Ovary (tissue), 9 donors: ENCODE results near the gene STIL. TPM values are rescaled to one million over a fixed set of nuclear protein-coding genes. Genes with fewer than 3 reads are reported as not detected.
"Not testable (repeated sequence)": the region's sequence is repeated elsewhere in the genome, so short reads cannot be mapped to it uniquely, and the experiment has no call there.

Experiments
- DNase-seq, 5 donors: peaks; one replicate each; pipeline ENCODE4 v3.0.0-alpha.2; 2019 to 2020
- H3K27ac ChIP-seq, 2 donors: fragments of 200-600 bp; one replicate each; pipeline versions ENCODE4 v1.5.1 to v1.8.0; 2019 to 2022
- H3K27me3 ChIP-seq: fragments of 200-600 bp; one replicate; pipeline ENCODE4 v1.8.0; 2022
- H3K36me3 ChIP-seq: fragments of 200-600 bp; sonication (generic); one replicate; pipeline ENCODE4 v1.5.1; 2019
- H3K4me1 ChIP-seq: one replicate; pipeline ENCODE4 v1.8.1; 2013; ENCODE audit warnings: mild to moderate bottlenecking, moderate library complexity; ENCODE audit not compliant: insufficient read depth
- H3K4me3 ChIP-seq: fragments of 200-600 bp; sonication (generic); one replicate; pipeline ENCODE4 v1.5.1; 2017
- H3K9me3 ChIP-seq, 2 donors: fragments of 200-600 bp in 1 of 2; sonication (generic) in 1 of 2; one replicate each; pipeline versions ENCODE4 v1.5.1 to v1.8.1; 2013 to 2019; ENCODE audit warnings: mild to moderate bottlenecking in 1 of 2, moderate library complexity in 1 of 2
- EP300 ChIP-seq: sonication (generic); formaldehyde crosslinking; IDR thresholded peaks from one replicate; pipeline ENCODE4 v1.6.1; 2017; ENCODE audit warnings: antibody characterized with exemption
- POLR2A ChIP-seq: fragments of 450-650 bp; IDR thresholded peaks from one replicate; pipeline ENCODE4 v1.6.1; 2017; ENCODE audit warnings: antibody characterized with exemption, mild to moderate bottlenecking, moderate library complexity
- WGBS, 3 donors: extraction: QIAGEN DNeasy Blood & Tissue Kit in 1 of 3; methylation state at CpG; one replicate each; pipeline versions ENCODE4 v1.1.5 to v1.1.7; 2013 to 2017; 5-methylcytosine and 5-hydroxymethylcytosine counted together
- intact Hi-C, 4 donors: fragments of 100-400 bp; cut with DNase I; formaldehyde crosslinking; loops; one replicate each; pipeline versions ENCODE4 v1.11.0 to v1.15.1; 2022 to 2023
- polyA plus RNA-seq, 2 donors: library from polyadenylated mRNA; stranded (reverse); fragments of 200-250 nt in 1 of 2; fragments of 350-450 nt in 1 of 2; fragmentation: Illumina TruSeq in 1 of 2; extraction: RNeasy Lipid Tissue Mini Kit (QIAGEN cat#74804) in 1 of 2; gene quantifications; one replicate each; pipeline ENCODE4 v1.2.3, GENCODE V29; 2013 to 2014
- total RNA-seq, 7 donors: library from RNA; depleted of rRNA in 2 of 7; stranded (reverse); fragments of >200 nt in 2 of 7; fragmentation: NEBNext Ultra II Directional in 3 of 7; extraction: Animal tissue kit (Norgen Biotek cat#: 25700) in 3 of 7; gene quantifications; one replicate each; pipeline versions ENCODE4 v1.1.0 to v1.2.4, GENCODE V29; 2016 to 2023
- TF ChIP-seq, protein P1 (sequence below), 3 donors: fragments of 450-650 bp in 2 of 3; fragments of 200-600 bp in 1 of 3; IDR thresholded peaks; one replicate each; pipeline versions ENCODE4 v1.5.1 to v1.8.0; 2016 to 2022; ENCODE audit warnings: antibody characterized with exemption in 3 of 3, mild to moderate bottlenecking in 1 of 3
- donor health status: DM: no; HTN: no; CAD: no; lungs with moderate emphysema.
- donor health status: DM: no; HTN: no; CAD: no.
- donor health status: Bipolar disorder and iron deficiency.
- donor health status: DM: yes; HTN: yes; CAD: no.
- donor health status: DM: no; HTN: no; CAD: no.
- donor health status: DM: yes; HTN: yes; CAD: no.

Gene STIL
- total and polyA plus RNA-seq, 9 donors: 0.60 to 2.3 (median 1.0) TPM

DNA sequence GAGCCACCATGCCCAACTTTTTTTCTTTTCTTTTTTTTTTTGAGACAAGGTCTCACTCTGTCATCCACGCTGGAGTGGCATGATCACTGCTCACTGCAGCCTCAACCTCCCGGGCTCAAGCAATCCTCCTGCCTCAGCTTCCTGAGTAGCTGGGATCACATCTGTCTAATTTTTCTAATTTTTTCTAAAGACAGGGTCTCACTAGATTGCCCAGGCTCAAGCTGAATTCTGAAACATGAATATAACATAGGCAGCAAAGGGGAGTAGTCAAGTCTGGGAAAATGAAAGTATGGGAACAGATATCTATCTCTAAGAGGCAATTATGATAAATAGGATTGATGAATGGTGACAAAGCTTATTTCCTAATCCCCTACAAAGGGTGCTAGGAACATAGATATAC, 12.3 kb upstream of the STIL start:
- H3K36me3 ChIP-seq: no peaks in the 10 kb centered on the region
- TF ChIP-seq, protein P1, sequence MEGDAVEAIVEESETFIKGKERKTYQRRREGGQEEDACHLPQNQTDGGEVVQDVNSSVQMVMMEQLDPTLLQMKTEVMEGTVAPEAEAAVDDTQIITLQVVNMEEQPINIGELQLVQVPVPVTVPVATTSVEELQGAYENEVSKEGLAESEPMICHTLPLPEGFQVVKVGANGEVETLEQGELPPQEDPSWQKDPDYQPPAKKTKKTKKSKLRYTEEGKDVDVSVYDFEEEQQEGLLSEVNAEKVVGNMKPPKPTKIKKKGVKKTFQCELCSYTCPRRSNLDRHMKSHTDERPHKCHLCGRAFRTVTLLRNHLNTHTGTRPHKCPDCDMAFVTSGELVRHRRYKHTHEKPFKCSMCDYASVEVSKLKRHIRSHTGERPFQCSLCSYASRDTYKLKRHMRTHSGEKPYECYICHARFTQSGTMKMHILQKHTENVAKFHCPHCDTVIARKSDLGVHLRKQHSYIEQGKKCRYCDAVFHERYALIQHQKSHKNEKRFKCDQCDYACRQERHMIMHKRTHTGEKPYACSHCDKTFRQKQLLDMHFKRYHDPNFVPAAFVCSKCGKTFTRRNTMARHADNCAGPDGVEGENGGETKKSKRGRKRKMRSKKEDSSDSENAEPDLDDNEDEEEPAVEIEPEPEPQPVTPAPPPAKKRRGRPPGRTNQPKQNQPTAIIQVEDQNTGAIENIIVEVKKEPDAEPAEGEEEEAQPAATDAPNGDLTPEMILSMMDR (IDR thresholded peaks at IDR 0.05): no peak
- TF ChIP-seq EP300: no peak
- TF ChIP-seq POLR2A: no peak
- DNase-seq: no peak
- intact Hi-C loops: no loop called here
- H3K27ac ChIP-seq: no peak overlapping the region
- no peaks in the 10 kb centered on the region for H3K4me1 ChIP-seq
- no peak overlapping the region for H3K4me3 ChIP-seq
- 37 to 95% (median 95%) methylated on average over 2 of the region's 2 CpGs for WGBS, 3 donors
- H3K27me3 ChIP-seq: no peaks in the 10 kb centered on the region
- H3K9me3 ChIP-seq: no peaks in the 10 kb centered on the region

DNA sequence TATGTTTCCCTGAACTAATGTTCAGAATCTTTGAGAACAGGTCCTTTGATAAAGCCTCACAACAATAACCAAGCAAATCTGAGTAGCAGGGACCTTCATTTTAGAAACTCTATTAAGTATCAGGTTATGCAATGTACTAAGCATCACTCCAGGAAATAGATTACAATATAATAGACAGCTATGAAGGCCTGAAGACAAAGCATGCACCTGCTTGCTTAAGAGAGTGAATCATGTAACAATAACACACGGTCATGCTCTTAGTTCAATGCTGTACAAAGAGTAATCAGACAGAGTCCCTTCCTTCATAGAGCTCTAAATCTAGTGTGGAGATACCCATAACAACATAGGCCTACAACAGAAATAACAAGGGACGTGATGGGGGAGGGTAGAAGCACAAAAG, 11.6 kb upstream of the STIL start:
- Histone ChIP-seq H3K27ac (no peak overlapping the region), H3K27me3 (no peaks in the 10 kb centered on the region), H3K4me1 (no peaks in the 10 kb centered on the region), H3K9me3 (no peaks in the 10 kb centered on the region), H3K36me3 (no peaks in the 10 kb centered on the region), H3K4me3 (no peak overlapping the region)
- DNase-seq: no peak
- intact Hi-C loops: no loop called here
- 71 to 81% (median 79%) methylated on average over 2 of the region's 2 CpGs for WGBS, 3 donors
- TF ChIP-seq EP300 (no peak), POLR2A (no peak)
- TF ChIP-seq, protein P1 (IDR thresholded peaks at IDR 0.05): no peak

GRCh38 chr1:47324682-47325081, 10.7 kb upstream of the STIL start:
- H3K4me3 ChIP-seq: no peak overlapping the region

GRCh38 chr1:47323599-47324031, 9.7 kb upstream of the STIL start:
- no peak for DNase-seq
- H3K4me1 ChIP-seq: no peaks in the 10 kb centered on the region
- 28 to 32% (median 32%) methylated on average over 1 of the region's 1 CpG for WGBS, 3 donors
- no peak overlapping the region for H3K27ac ChIP-seq
- H3K4me3 ChIP-seq: no peak overlapping the region
- no peaks in the 10 kb centered on the region for H3K27me3 ChIP-seq
- intact Hi-C loops: no loop called here
- no peaks in the 10 kb centered on the region for H3K9me3 ChIP-seq
- TF ChIP-seq EP300 (no peak), POLR2A (no peak)
- TF ChIP-seq, protein P1 (IDR thresholded peaks at IDR 0.05): no peak
- no peaks in the 10 kb centered on the region for H3K36me3 ChIP-seq

More at GRCh38 chr1:47324682-47325081, 10.7 kb upstream of the STIL start:
- no peak for DNase-seq
- Histone ChIP-seq H3K27me3 (no peaks in the 10 kb centered on the region), H3K9me3 (no peaks in the 10 kb centered on the region), H3K4me1 (no peaks in the 10 kb centered on the region), H3K27ac (no peak overlapping the region), H3K36me3 (no peaks in the 10 kb centered on the region)
- WGBS, 3 donors: 93 to 96% (median 94%) methylated on average over 3 of the region's 3 CpGs
- intact Hi-C loops: no loop called here
- TF ChIP-seq EP300: no peak
- TF ChIP-seq POLR2A: no peak
- TF ChIP-seq, protein P1 (IDR thresholded peaks at IDR 0.05): no peak

GRCh38 chr1:47319968-47320367, 6.0 kb upstream of the STIL start:
- H3K36me3 ChIP-seq, H3K4me1 ChIP-seq, H3K4me3 ChIP-seq, intact Hi-C loops, H3K27ac ChIP-seq, H3K9me3 ChIP-seq, H3K27me3 ChIP-seq, DNase-seq: not testable (repeated sequence)
- WGBS, 3 donors: 87 to 88% (median 88%) methylated on average over 14 of the region's 14 CpGs
